GM21529 (cell line): ENCODE data around the gene DLGAP1.
"Not testable (repeated sequence)": the region's sequence is repeated elsewhere in the genome, so short reads cannot be mapped to it uniquely, and the experiment has no call there.

ENCODE experiments used
- ATAC-seq: cut with Tn5 transposase; IDR thresholded peaks from one replicate; pipeline ENCODE4 v1.9.1; 2021; ENCODE audit not compliant: unreplicated experiment

Gene DLGAP1

GRCh38 chr18:4391859-4392258 is 63.2 kb downstream of the DLGAP1 start:
- no peak for ATAC-seq

- ATAC-seq = no peak
Measured at GRCh38 chr18:4385876-4386275, 69.2 kb downstream of the DLGAP1 start.

GRCh38 chr18:4384932-4385331 is 70.2 kb downstream of the DLGAP1 start:
- ATAC-seq = no peak

DNA sequence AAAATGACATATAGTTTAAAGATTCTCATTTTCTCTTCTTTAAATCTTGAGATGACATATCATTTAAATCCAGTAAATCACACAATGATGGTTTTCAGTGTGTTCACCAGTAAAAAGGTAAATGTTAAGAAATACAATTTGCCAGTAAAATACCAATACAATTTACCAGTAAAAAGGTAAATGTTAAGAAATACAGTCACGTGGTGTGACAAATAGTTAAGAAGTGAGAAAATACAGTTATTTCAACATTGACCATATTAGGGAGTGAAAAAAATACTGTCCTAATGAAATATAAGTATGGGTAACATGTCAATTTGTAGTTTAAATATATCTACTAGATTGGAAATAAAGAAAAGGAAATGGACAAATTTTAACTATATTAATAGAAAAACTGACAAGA is 80.5 kb downstream of the DLGAP1 start:
- no peak for ATAC-seq

DNA sequence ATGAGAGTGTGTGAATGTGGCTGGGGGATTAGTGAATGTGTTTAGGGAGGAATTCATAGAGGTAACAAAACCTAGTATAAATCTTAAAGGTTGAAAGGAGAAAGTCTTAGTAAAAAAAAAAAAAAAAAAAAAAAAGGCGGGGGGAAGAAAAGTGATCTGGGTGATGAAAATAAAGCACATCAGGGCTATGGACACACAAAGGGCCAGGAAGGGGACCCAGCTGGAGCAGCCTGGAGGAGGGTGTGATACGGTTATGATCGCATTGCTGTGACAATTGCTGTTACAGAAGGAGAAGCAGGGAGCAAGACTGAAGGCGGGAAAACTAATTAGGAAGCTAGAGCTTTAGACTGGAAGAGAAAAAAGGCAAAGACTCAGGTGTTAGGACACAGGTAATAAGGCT is 85.4 kb downstream of the DLGAP1 start:
- no peak for ATAC-seq

GRCh38 chr18:4360221-4360715 is 94.8 kb downstream of the DLGAP1 start:
- no peak for ATAC-seq

DNA sequence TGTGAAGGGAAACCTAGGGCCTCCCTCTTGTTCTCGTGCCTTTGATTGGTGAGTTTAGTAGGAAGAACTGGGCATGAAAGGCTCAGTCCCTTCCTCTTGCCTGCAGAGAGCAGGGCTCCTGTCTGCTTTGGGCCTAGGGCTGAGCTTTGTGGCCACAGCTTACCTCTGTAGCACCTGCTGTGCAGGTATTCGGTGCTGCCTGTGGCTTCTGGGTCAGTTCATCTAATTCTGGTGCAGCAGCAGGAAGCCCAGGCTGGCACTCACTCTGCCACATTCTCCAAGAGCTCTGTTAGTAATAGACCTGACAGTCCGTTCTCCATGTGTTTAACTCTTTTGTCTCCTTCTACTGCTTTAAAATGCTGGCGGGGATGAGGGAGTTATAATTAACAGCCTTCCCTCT is 96.5 kb downstream of the DLGAP1 start:
- no peak for ATAC-seq

- no peak for ATAC-seq
Measured at GRCh38 chr18:4357579-4357978, 97.5 kb downstream of the DLGAP1 start.

DNA sequence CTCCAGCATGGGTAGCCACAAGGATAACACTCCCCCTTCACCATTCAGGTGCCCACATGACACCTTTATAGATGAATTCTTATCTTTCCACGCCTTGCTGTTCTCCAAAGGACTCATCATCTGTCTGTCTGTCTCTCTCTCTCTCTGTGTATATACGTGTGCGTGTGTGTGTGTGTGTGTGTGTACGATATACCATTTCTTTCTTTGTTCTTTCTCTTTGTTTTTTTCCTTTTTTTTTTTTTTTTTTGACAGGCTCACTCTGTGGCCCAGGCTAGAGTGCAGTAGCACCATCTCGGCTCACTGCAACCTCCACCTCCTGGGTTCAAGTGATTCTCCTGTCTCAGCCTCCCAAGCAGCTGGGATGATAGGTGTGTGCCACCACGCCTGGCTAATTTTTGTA is 98.2 kb downstream of the DLGAP1 start:
- no peak for ATAC-seq

- no peak for ATAC-seq
Measured at GRCh38 chr18:4353853-4354418, 101.2 kb downstream of the DLGAP1 start.

DNA sequence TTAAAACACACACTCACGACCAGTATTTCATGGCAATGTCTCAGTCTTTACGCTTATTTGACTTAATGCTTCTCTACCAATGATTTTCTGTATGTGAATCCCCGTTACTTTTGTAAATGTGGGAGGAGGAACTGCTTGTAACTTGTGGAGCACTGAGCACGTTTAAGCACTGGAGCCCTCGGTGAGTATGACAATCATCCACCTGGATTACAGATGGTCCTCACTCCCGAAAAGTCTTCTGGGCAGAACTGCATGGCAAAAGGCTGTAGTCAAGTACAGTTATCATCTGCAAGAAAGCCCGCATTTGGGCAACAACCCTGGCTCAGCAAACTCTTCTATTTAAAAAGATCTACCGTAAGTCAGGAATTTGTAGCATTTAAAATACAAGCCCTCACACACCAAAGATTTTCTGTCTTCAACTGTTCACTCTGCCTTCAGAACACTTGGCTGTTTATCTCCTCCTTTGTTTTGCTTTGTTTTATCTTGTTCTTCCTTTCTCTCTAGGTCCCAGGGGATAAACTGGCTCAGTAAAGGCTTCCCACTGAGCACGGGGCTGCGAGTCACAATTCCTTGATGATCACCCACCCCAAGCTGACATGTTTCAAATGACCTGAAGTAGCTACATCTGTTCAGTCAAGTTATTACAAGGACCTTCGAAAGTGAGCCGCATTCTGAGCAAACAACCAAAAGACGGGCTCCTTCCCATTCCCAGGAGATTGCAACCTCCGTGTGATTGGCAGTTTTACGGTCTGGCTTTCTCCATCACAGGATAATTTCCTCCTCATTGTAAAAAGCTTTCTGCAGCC is 102.2 kb downstream of the DLGAP1 start:
- no peak for ATAC-seq

GRCh38 chr18:4351005-4351404 is 104.1 kb downstream of the DLGAP1 start:
- no peak for ATAC-seq

- ATAC-seq = no peak
Measured at GRCh38 chr18:4335386-4335785, 119.7 kb downstream of the DLGAP1 start.

DNA sequence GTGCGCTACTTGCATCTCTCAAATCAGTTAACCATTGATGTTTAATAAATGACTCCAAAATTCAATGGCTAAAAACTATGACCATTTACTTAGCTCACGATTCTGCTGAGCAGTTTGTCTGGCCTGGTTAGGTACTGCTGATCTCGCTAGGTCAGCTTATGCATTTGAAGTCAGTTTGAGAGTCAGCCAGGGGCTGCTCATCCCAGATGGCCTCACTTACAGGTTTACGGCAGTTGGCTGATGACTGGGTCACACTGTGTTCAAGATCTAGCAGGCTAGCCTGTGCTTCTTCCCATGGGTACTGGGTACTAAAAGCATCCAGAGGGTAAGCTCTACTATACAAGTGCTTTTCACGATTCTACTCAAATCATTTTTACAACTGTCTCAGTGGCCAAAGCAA is 122.1 kb downstream of the DLGAP1 start:
- ATAC-seq = no peak

- peak; percentile 44 for ATAC-seq
Measured at GRCh38 chr18:4319738-4320677, 135.1 kb downstream of the DLGAP1 start.

DNA sequence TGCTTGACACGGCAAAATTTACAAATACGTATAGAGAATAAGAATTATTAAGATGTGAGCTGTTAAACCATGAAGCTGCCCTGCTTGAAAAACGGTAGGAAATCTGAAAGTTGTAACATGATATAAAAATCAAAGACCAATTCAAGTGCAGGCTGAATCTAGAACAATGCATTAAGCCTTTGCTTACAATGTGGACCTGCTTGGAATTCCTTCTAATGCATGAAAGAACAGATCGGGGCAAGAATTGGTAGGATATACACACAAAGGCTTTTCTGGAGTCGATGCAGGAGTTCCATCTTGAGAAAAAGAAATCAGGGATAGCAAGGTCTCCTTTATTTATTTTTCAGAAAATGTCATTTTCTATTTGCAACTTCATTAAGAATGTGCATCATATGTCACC is 136.8 kb downstream of the DLGAP1 start:
- ATAC-seq = no peak

GRCh38 chr18:4311945-4312344 is 143.2 kb downstream of the DLGAP1 start:
- ATAC-seq = not testable (repeated sequence)

DNA sequence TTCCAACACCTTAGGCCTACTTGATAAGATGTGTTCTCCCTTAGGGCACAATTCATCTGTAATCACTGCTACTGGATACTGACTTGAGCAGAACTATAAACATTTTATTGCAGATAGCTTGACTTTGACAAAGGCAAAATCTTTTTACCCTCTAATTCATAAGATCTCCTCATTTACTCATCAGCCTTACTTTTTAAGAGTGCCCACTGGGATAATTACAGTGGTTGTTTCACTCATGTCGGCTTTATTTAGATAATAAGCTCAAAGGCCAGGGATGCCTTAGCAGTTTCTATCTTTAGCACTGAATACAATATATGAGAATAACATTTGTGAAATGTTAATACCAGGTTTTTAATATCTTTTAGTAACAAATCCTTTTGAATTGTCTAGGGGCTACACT is 144.0 kb downstream of the DLGAP1 start:
- no peak for ATAC-seq

- no peak for ATAC-seq
Measured at GRCh38 chr18:4309227-4309626, 145.9 kb downstream of the DLGAP1 start.

GRCh38 chr18:4308576-4308975 is 146.5 kb downstream of the DLGAP1 start:
- ATAC-seq = no peak

- ATAC-seq = no peak
Measured at GRCh38 chr18:4299395-4299794, 155.7 kb downstream of the DLGAP1 start.

- ATAC-seq = no peak
Measured at GRCh38 chr18:4293337-4293736, 161.8 kb downstream of the DLGAP1 start.
